Brain microvascular endothelial cell (primary cell): ENCODE results near the gene ENTPD7.
"Not testable (repeated sequence)": the region's sequence is repeated elsewhere in the genome, so short reads cannot be mapped to it uniquely, and the experiment has no call there.

ENCODE experiments used
- DNase-seq: peaks from one replicate; pipeline ENCODE4 v3.0.0-alpha.2; 2020
- H3K27ac ChIP-seq: fragments of 250-450 bp; sonication (Bioruptor Pico); 2 replicates; pipeline ENCODE4 v1.5.1; 2020; ENCODE audit warnings: mild to moderate bottlenecking, moderate library complexity
- H3K27me3 ChIP-seq: fragments of 250-450 bp; sonication (Bioruptor Pico); replicated peaks from 2 replicates; pipeline ENCODE4 v1.5.1; 2020; ENCODE audit warnings: mild to moderate bottlenecking
- H3K36me3 ChIP-seq: fragments of 250-450 bp; sonication (Bioruptor Pico); replicated peaks from 2 replicates; pipeline ENCODE4 v1.5.1; 2020; ENCODE audit warnings: mild to moderate bottlenecking
- H3K4me3 ChIP-seq: 2 replicates; pipeline ENCODE4 v1.5.1; 2011; ENCODE audit warnings: low read depth, mild to moderate bottlenecking, control low read depth, low read length, moderate library complexity
- CTCF ChIP-seq: IDR thresholded peaks from 2 replicates; pipeline ENCODE4 v1.5.1; 2011; ENCODE audit warnings: low read depth, mild to moderate bottlenecking, moderate library complexity, low read length, control low read depth, inconsistent platforms; ENCODE audit errors: missing control alignments
- in situ Hi-C: cut with HindIII; loops from 2 replicates; pipeline ENCODE4 v1.10.0; 2017; ENCODE audit warnings: low sequenced_read_pairs, low pct_ligation_motif_present

The ENTPD7 gene

GRCh38 chr10:99730026-99730425, 70.7 kb downstream of the ENTPD7 start:
- H3K36me3 ChIP-seq = peaks cover 17% of the 10 kb centered on the region
- no peak for TF ChIP-seq CTCF
- H3K27ac ChIP-seq = no peak overlapping the region
- no peak overlapping the region for H3K4me3 ChIP-seq
- in situ Hi-C loops = no loop called here
- H3K27me3 ChIP-seq = no peaks in the 10 kb centered on the region
- DNase-seq = peak; percentile 23

- TF ChIP-seq CTCF = peak; percentile 24
- in situ Hi-C loops = no loop called here
- Histone ChIP-seq H3K36me3 (peaks cover 8% of the 10 kb centered on the region), H3K4me3 (peak overlapping the region; percentile 99), H3K27me3 (no peaks in the 10 kb centered on the region), H3K27ac (peak overlapping the region; percentile 58)
- no peak for DNase-seq
These were observed 72.2 kb downstream of the ENTPD7 start for GRCh38 chr10:99731306-99732032.

GRCh38 chr10:99732033-99732842, 72.9 kb downstream of the ENTPD7 start, which contains the start of the genes COX15 and CUTC:
TSS of gene COX15 (minus strand) at chr10:99732127. CDS start at chr10:99732049, 78 bp downstream.
TSS of gene CUTC (plus strand) at chr10:99732234. CDS start at chr10:99732349, 115 bp downstream.
- Histone ChIP-seq H3K27ac (peak within 1 kb of the TSS; percentile 58), H3K27me3 (no peaks in the 10 kb centered on the region), H3K36me3 (peaks cover 2% of the 10 kb centered on the region), H3K4me3 (peak within 1 kb of the TSS; percentile 99)
- peak; percentile 46 for TF ChIP-seq CTCF
- peak; percentile 91 for DNase-seq
- in situ Hi-C loops = no loop called here

- TF ChIP-seq CTCF = no peak
- H3K27me3 ChIP-seq = no peaks in the 10 kb centered on the region
- peaks cover 4% of the 10 kb centered on the region for H3K36me3 ChIP-seq
- H3K27ac ChIP-seq = no peak overlapping the region
- DNase-seq = no peak
- no peak overlapping the region for H3K4me3 ChIP-seq
- in situ Hi-C loops = no loop called here
These were observed 74.1 kb downstream of the ENTPD7 start for GRCh38 chr10:99733366-99733765.

GRCh38 chr10:99734111-99734510, 74.8 kb downstream of the ENTPD7 start:
- DNase-seq, in situ Hi-C loops, H3K36me3 ChIP-seq, H3K27ac ChIP-seq, H3K4me3 ChIP-seq, H3K27me3 ChIP-seq: not testable (repeated sequence)

GRCh38 chr10:99740260-99740659, 81.0 kb downstream of the ENTPD7 start:
- no peaks in the 10 kb centered on the region for H3K27me3 ChIP-seq
- TF ChIP-seq CTCF = no peak
- peaks cover 27% of the 10 kb centered on the region for H3K36me3 ChIP-seq
- H3K27ac ChIP-seq = no peak overlapping the region
- H3K4me3 ChIP-seq = no peak overlapping the region
- no peak for DNase-seq
- in situ Hi-C loops = no loop called here
